GM21515 (cell line): ENCODE results near the gene NUTF2.

Source experiments
- ATAC-seq: cut with Tn5 transposase; IDR thresholded peaks from one replicate; pipeline ENCODE4 v1.9.1; 2021; ENCODE audit not compliant: unreplicated experiment

Gene NUTF2

GRCh38 chr16:67917140-67917851 is 70.6 kb downstream of the NUTF2 start:
- no peak for ATAC-seq

DNA sequence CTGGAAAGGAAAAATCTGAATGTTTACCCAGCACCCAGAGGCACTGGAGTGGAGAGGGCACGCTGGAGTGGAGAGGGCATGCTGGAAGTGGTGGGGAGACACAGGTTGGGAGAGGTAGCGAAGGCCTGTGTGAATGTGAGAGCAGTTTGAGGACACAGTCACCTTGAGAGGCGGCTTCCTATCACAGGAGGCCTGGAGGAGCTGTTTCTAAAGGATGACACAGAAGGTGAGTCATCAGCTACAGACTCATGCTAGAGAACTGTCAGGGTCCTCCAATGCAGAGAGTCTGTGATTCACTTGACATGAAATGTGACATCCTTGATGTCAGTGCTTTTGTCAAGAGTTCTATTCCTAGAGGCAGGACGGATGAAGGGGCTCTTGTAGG is 71.1 kb downstream of the NUTF2 start:
- ATAC-seq, result no peak

- no peak for ATAC-seq
These were observed 73.0 kb downstream of the NUTF2 start for GRCh38 chr16:67919622-67920221.
